ENCODE measurements around the gene SPATS2.
"Not testable (repeated sequence)": the region's sequence is repeated elsewhere in the genome, so short reads cannot be mapped to it uniquely, and the experiment has no call there.

SPATS2 gene

DNA sequence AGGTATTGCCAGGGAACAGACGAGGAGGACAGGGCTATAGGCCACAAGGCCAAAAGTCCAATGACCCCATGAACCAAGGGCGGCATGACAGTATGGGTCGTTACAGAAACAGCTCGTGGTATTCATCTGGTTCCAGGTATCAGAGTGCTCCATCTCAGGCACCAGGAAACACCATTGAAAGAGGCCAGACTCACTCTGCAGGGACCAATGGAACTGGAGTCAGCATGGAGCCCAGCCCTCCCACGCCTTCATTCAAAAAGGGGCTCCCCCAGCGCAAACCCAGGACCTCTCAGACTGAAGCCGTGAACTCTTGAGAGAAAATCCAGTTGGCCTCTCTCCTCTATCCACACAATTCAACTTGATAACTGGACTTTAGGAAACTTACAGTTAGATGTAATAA lies 158.7 kb downstream of the SPATS2 start:
- no peak for DNase-seq

DNA sequence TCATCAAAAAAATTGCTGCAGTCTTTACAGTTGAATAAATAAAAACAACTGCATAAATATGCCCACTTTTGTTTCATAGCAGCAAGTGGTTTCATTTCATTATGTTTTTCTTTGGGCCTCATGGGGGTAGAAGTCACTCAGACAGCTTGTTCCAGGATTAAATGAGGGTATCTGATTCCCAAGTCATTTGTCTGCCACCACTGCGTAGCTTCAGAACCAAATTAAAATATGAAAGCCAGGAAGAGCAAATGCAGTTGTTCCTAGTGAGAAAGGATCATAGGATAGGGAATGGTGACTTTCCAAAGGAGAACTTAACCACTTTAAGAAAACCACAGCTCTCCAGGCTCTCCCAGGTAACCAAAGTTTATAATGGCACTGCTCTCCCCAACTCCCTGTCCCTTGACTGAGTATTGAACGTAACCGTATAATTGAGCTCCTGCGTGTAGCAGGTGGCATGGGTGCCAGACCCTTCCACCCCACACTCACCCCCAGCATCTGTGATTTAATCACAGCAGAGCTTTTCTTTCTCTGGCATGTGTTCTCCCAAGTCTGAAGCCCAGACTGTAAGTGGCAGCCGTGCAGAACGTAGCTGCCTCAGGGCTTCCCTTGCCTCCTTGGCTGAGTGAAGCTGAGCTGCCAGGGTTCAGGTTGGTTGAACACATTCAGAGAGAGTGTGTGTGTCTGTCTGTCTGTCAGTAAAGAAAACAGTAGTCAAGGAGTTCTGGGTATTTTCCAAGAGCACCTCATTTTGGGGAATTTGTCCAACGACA lies 160.3 kb downstream of the SPATS2 start:
- no peak for DNase-seq

DNA sequence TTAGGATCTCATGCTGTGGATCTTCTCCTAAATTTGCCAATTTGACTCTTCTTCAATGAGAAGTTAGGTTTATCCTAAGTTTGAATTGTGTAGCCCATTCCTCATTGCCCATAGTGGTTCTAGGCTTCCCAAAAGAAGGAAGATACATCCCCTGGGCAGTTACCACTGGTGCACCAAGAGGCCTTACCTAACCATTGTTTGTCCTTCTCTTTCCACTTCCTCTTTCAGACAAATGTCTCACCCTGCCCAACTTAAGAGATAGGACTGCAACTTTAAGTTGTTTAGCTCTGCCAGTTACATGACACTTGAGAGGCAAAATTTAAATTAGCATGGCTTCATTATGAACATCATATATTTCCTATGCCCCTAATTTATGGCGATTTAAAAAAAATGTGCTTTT lies 162.2 kb downstream of the SPATS2 start:
- DNase-seq, result no peak

DNA sequence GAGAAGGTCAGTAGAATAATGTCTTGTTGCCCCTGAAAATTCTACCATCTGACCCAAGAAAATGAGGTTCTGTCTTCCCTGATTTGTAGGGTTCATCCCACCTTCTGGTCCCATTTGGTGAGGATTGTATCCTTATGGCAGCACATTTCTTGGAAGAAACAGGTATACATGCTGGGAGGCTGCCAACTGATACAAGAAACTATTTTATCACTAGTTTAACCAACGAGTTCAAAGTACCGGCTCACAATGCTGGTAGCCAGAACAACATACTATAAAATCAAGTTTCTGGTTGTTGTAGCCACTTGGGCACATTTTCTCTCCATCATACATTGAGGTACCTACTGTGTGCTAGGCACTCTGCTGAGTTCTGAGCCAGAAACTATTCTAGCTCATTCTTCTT lies 164.5 kb downstream of the SPATS2 start:
- no peak for DNase-seq

DNA sequence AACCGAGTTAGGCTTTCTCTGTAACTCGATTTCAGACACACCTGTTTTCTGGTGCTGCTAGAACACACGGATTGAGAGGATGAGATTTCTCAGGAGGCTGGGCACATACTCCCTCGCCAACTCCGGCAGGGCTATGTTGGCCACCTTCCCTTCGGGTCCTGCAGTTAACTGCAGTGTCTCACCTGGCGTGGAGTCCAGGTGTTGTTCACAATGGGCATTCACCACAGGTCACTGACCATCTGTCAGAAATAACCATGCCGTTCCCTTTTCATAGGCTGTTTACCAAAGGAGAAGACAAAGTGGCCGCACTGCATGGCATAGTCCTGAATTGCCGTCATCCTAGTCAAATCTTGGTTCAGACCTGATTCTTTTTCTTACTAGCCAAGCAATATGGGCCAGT lies 166.1 kb downstream of the SPATS2 start:
- DNase-seq, result no peak

DNA sequence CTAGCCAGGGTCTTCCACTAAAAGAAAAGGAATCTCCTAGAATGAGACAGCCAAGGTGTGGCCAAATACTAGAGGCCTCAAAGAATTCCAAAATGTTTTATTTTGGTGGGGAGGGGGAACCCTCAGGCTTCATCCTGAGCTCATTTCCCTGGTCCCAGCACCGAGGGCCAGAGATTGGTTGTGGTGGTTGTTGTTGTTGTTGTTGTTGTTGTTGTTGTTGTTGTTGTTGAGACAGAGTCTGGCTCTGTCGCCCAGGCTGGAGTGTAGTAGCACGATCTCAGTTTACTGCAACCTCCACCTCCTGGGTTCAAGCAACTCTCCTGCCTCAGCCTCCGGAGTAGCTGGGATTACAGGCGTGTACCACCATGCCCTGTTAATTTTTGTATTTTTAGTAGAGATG lies 166.9 kb downstream of the SPATS2 start:
- DNase-seq, result not testable (repeated sequence)

DNA sequence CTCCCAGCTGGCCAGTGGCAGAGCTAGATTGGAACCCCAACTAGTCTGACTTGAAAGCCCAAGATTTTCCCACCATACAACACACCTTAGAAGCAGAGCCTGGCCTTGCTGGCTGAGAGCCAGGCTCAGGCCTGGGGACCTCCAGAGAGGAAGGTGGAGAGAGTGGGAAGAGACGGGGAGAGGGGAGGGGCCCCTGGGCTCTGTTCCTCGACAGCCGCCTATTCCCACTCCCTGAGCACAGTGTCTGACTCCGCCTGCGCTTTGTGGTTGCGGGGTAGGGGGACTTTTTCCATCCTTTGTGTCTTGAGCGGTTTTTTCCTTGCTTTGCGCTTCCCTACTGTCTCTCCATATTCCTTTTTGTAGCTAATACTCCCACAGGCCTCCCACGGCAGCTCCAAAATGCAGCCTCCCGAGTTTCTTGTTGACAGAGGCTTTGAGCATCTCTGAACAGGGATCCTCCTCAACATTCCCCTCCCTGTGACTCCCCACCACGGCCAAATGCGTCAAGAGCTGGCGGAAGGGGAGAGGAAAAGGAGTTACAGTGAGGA lies 167.5 kb downstream of the SPATS2 start:
- no peak for DNase-seq

DNA sequence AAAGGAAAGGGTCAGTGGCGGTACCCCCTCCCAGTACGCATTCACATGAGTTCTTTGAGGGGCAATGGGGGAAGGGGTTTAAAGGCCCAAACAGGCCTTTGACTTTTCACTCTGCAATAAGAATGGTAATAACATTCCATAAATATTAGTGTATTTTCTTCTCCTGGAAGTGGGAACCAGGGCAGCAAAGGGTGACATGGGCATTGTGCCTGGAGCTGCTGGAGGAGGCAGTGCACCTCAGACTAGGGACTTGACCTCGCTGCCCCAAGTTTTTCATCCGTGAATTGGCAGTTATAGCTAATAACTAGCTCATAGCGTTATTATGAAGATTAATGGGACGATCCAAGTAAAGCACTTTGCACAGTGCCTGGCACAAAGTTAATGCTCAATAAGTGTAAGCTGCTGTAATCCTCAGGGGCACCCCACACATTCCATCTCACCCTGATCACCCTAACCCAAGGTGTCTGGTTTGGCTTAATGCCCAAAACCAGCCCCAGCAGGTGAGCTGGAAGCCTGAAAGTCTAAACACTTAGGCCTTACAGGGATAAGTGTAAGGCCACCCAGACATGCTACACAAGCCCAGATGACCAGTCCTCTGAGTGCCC lies 168.8 kb downstream of the SPATS2 start:
- DNase-seq, result no peak

DNA sequence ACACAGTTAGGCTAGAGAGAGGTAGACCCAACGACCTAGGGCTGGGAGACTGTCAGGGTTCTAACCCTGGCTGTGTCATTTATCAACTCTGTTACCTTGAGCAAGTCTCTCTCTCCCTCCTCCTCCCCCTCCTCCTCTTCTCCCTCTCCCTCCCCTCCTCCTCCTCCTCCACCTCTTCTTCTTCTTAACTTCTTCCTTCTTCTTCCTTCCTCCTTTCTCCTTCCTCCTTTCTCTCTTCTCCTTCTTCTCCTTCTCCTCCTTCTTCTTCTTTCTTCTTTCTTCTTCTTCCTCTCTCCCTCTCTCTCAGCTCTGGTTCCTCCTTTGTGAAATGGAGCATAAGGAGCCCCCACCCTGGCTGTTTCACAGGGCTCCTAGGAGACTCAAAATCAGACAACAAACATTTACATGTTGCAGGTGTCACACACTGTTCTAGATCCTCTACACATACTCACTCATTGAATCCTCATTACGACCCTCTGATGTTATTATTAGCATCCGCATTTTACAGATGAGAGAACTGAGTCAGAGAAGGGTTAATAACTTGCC lies 169.3 kb downstream of the SPATS2 start:
- DNase-seq, result no peak

DNA sequence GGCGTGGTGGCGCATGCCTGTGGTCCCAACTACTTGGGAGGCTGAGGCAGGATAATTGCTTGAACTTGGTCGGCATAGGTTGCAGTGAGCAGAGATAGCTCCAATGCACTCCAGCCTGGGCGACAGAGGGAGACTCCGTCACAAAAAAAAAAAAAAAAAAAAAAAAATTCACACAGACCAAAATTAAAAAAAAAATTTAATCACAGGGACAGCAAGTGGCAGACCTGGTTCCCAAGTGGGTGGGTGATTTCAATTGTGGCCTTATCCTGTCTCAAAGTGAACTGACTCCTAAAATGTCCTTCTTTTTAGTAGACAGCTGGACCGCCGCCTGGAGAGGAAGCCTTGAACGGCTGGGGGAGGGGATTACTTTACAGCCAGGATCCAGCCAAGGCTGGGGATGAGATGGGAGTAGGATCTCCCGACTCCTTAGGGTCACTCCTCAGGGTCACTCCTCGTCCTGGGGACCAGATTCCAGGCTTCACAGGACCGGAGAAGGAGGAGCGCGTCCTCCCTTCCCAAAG lies 170.0 kb downstream of the SPATS2 start:
- DNase-seq, result no peak

DNA sequence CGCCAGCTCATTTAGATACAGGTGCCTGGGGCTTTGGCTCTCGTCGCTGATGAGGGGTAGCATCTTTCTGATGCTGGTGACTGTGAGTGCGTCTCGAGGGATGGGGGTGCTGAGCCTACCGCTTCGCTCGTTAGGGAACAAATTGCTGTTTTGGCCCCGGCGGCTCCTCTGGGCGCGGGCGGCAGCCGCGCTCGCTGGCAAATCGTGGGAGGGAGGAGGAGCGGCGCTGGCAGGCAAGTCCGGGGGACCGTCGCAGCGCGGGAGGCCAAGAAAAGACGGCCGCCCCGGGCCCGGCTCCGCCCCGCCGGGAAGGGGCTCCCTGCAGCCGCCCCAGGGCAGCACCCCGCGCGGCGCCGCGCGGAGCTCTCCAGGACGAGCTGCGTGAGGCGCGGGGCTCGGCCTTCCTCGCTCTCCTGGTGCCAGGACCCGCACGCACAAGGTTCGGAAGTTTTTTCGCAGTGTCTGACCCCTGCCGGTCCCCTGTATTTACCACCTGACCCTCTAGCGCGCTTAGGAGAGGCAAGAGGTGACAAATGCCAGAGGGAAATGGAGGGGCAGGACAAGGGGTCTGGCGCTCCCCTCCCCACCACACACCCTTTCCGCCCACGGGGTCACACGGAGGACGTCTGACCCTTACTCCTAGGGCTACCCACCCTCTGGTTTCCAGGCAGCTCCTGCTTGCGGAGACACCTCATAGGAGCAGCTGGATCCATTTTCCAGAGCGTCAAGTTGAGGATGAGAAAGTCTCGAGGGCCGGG lies 170.7 kb downstream of the SPATS2 start:
- DNase-seq, result peak; percentile 34 to 59

DNA sequence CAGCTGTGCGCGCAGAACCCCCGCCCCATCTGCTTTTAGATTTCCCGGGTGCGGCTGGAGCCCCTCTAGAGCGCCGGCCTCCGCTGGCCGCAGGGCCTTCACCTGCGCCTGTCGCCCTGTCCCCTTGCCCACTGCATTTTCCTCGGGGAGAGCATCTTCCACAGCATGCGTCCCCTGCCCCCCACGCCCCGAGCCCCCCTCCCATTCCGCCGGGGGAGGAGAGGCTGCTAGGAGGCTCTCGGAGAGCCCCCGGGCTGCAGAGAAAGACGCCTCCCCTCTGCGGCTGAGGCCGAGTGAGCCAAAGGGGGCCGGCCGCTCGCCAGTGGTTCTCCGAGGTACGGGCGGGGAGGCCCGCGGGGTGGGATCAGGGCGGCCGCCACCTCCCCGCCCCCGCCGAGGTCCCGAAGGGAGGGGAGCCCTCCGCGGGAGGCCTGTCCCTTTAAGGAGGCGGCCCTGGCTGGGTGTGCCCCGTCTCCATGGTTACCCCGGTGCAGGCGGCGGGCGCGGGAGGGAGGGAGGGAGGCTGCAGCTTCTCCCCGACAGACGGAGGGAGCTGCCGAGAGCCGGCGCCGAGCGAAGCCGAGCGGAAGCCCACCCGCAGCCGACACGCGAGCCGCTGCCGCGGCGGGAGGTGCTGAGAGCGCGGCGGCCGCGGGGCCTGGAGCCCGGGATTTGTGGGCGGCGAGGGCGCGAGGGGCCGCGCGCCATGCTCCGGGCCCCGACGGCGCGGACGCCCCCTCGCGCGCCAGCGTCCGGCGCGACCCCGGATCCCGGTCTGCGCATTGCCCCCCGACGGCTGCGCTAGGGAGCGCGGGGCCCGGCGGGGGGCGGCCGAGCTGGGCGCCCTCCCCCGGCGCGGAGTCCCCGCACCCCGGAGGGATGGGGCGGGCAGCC lies 171.5 kb downstream of the SPATS2 start, which contains the start of gene KCNH3:
Gene KCNH3, plus strand, starts transcription at position 521 of the 894 bp plus-strand sequence. CDS start 387 bp downstream, outside the sequence.
- peak; percentile 77 to 88 for DNase-seq

DNA sequence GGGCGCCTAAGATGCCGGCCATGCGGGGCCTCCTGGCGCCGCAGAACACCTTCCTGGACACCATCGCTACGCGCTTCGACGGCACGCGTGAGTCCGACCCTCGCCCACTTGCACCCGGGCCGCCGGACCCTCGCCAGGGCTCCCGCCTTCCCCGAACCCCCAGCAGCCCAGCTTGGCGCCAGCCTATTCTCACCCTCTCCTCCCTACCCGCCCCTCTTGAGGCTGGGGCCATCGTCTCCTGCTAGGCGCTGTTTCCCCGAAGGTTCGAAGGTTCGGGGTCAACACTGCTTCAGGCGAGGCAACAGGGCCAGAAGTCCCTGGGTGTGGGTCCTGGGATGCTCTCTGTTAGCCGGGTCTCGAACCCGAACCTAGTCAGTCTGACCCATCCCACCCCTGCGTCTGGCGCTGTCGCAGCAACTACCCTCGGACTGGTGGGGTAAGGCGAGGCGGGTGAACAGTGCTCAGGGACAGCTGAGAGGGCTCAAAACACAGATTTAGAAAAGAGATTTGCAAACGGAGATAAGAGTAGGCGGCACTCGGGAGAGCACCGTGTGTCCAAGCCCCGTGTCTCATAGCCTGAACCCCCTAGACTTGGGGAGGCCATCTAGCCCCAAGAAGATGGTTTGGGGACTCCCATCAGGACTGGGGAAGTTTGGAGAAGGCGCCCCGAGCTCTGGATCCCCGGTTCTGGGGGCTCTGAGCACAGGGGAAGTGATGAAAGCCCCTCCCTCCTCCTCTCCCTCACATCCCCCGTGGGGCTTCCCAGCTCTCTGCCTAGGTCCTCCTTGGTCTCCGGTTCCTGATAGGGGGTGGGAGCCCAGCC lies 172.4 kb downstream of the SPATS2 start:
- DNase-seq, result no peak

DNA sequence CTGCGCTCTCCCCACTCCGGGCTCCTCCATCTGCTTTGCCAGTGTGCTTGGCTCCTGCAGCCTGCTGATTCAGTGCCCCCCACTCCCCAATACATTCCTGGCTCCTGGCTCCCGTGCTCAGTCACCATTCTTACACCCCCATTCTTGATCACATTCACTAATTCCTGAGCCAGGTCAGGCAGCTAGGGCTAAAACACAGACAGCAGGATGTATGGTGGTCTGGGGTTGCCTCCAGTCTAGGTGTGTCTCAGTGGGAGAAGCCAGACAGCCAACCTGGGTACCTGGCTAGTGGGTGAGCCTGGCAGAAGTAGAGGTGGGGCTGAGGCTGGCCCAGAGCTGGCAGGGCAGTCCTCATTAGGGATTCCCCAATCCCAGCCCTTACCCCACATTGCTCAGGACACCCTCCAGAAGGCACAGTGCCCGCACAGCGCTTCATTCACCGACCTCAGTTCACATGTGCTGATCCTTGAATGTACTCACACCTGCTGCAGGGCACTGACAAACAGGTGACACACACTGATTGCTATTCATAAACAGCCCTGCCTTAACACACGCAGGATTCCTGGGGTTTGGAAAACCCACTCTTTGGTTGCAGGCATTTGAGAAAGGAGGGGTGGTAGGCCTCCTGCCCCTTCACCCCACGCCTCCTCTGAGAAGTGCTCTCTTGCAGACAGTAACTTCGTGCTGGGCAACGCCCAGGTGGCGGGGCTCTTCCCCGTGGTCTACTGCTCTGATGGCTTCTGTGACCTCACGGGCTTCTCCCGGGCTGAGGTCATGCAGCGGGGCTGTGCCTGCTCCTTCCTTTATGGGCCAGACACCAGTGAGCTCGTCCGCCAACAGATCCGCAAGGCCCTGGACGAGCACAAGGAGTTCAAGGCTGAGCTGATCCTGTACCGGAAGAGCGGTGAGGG lies 173.2 kb downstream of the SPATS2 start:
- no peak for DNase-seq

DNA sequence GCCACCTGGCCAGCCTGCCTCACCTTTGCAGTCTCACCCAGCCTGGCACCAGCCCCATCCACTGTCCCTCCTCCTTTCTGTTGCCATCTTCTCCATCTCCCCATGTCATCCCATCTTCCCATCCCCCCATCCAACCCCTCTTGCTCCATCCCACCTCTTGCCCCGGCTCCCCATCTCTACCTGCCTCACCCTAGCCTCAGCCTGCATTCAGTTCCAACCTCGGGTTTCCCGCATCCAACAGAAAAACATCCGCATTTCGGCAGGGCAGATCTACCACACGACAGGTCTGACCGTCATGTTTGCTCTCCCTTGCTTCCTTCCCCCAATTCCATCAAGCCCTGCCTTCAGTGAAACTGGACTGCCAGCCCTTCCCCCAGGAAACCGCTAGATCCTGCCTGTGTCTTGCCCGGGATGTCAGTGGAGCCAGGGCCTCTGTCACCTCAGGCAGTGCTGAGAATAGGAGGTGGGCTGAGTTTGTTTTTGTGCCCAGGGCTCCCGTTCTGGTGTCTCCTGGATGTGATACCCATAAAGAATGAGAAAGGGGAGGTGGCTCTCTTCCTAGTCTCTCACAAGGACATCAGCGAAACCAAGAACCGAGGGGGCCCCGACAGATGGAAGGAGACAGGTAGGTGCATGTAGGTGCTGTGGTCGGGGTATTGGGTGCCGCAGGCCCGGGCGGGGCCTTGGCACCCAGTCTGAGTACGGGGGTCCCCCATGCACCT lies 174.0 kb downstream of the SPATS2 start:
- DNase-seq, result no peak

DNA sequence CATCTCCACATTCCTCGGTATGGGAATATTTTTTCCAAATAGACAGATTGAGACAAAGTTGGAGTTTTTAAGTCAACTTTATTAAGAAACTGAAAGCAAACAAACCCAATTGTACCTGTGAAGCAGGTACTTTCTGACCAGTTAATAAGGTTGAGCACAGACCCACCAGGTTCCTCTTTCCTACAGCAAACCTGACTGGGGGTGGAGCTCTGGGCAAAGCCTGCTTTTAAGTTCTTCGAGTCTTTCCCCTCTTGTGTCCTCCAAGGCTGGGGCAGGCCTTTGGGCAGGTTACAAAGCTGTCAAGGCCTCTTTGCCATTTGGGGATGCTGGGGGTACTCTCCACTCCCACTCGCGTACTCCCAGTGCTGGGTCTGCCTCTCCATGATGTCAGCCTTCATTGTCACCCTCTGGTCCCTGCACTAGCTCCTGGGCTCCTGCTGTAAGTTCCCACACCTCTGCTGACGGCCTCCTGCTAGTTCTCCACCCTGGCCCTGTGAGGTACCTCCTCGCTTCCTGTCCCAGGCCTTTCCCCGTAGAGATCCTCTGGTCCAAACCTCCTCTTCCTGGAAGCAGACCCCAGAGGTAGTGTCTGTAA lies 174.7 kb downstream of the SPATS2 start:
- no peak for DNase-seq

DNA sequence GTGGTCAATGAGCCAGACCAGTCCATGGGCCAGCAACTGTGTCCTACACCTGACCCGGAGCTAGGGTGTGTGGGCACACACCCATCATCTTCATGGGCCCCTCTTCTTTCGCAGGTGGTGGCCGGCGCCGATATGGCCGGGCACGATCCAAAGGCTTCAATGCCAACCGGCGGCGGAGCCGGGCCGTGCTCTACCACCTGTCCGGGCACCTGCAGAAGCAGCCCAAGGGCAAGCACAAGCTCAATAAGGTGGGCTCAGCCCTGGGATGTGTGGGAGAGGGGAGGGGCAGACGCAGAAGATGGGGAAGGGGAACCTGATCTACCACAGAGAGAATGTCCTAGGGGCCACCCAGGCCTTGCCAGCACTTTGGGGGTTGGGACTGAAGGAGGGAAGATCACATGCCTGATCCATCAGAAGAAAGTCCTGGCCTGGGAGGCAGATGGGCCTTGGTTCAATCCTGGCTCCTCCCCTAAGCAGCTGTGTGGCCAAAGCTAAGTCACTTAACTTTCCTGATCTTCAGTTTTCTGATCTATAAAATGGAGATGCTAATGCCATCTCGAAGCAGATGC lies 175.4 kb downstream of the SPATS2 start:
- DNase-seq, result no peak

DNA sequence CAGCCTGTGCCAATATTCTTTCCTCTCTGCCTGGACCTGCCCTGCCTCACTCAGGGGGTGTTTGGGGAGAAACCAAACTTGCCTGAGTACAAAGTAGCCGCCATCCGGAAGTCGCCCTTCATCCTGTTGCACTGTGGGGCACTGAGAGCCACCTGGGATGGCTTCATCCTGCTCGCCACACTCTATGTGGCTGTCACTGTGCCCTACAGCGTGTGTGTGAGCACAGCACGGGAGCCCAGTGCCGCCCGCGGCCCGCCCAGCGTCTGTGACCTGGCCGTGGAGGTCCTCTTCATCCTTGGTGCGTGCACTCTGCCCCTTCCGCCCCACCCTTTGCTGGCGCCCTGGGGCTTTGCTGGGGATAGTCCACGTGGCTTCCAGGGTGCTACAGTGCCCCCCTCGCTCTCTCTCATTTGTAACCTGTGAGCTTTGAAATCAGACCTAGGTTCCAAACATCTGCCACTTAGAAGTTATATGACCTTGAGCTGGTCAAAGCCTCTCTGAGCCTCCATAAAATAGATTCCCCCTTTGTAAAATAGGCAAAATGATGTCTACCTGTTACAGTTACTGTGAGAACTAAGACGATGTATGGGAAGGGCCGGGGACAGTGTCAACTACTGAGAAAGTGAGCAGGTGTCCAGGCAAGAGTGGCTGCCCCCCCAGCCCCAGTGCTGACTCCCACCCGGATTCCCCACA lies 176.1 kb downstream of the SPATS2 start:
- no peak for DNase-seq
